ENCODE measurements around the gene NOTCH1.
A peak's percentile ranks its signal among the peaks of the same experiment; 100 is the strongest.

NOTCH1 gene

DNA sequence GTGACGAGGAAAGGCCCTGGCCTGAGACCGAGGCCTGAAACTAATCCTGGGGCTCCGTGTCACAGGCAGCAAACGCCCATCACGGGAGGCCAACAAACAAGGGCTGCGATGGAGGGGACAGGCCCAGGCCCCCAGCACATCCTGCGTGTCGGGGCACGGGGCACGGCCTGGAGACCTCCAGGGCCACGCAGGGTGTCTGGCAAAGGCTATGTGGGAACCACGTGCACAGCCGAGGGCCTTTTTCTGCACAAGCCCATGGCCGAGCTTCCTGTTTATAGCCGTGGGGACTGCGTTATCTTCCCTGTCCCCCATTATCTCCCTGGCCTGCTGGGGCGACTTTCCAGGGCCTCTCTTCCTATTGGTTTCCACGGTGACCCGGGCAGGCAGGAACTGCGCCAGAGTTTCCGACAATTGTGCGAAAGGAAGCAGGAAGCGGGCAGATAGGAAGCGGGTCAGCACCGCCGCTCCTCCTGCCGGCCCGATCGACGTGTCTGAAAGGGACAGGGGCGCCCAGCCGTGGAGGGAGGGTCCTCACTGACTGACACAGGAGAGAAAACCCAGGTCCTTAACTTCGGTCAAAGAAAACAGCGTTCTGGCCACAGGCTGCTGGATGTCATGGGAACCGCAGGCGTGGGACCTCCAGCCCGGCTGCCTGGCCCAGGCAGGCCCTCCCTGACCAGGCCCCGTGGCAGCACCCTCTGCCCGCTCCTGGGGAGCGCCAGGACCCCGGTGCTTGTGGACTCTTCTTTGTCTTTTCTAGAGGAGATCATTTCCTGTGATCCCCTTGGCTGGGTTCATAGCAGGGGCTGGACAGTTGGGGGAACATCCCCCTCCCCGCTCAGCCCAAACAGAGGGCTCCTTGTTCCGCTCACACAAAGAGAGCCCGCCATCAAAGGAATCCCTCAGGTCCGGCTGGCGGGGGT, 33.9 kb downstream of the NOTCH1 start:
- DNase-seq (ENCODE audit: low read depth) = peak; percentile 91
- peak overlapping the region; percentile 12 for H3K4me3 ChIP-seq (replicated peaks; ENCODE audit: low read depth, low read length)
- TF ChIP-seq, protein P1, sequence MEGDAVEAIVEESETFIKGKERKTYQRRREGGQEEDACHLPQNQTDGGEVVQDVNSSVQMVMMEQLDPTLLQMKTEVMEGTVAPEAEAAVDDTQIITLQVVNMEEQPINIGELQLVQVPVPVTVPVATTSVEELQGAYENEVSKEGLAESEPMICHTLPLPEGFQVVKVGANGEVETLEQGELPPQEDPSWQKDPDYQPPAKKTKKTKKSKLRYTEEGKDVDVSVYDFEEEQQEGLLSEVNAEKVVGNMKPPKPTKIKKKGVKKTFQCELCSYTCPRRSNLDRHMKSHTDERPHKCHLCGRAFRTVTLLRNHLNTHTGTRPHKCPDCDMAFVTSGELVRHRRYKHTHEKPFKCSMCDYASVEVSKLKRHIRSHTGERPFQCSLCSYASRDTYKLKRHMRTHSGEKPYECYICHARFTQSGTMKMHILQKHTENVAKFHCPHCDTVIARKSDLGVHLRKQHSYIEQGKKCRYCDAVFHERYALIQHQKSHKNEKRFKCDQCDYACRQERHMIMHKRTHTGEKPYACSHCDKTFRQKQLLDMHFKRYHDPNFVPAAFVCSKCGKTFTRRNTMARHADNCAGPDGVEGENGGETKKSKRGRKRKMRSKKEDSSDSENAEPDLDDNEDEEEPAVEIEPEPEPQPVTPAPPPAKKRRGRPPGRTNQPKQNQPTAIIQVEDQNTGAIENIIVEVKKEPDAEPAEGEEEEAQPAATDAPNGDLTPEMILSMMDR (IDR thresholded peaks at IDR 0.05; ENCODE audit: low read length, missing control alignments) = no peak

DNA sequence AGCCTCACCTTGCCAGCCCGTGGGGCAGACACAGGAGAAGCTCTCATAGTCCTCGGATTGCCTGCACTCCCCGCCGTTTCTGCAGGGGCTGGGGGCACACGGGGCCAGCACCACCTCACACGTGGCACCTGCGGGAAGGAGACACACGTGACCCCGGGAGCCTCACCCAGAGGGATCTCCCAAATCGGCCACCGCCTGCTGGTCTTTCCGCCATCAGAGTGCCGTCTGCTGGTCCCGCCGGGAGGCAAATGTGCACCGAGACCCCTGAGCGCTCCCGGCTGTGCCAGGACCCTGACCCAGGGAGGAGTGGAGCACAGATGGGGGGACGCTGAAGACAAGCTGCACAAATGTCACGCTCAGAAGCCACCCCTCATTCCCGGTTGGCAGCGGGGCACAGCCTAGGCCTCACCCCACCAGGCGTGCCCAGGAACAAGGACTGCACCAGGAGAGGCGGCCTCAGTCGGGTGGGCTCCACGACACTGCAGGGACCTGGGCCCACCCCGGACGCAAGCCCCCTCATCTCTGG, 34.6 kb downstream of the NOTCH1 start:
- TF ChIP-seq, protein P1 (IDR thresholded peaks at IDR 0.05; ENCODE audit: low read length, missing control alignments) = no peak
- no peak for DNase-seq (ENCODE audit: low read depth)
- no peak overlapping the region for H3K4me3 ChIP-seq (replicated peaks; ENCODE audit: low read depth, low read length)

- no peak for DNase-seq (ENCODE audit: low read depth)
- no peak overlapping the region for H3K4me3 ChIP-seq (replicated peaks; ENCODE audit: low read depth, low read length)
- TF ChIP-seq, protein P1 (IDR thresholded peaks at IDR 0.05; ENCODE audit: low read length, missing control alignments) = no peak
Observed at GRCh38 chr9:136510561-136510960, 35.3 kb downstream of the NOTCH1 start.

GRCh38 chr9:136509549-136509948, 36.3 kb downstream of the NOTCH1 start:
- TF ChIP-seq, protein P1 (IDR thresholded peaks at IDR 0.05; ENCODE audit: low read length, missing control alignments) = no peak
- no peak for DNase-seq (ENCODE audit: low read depth)
- no peak overlapping the region for H3K4me3 ChIP-seq (replicated peaks; ENCODE audit: low read depth, low read length)

GRCh38 chr9:136508729-136509500, 36.9 kb downstream of the NOTCH1 start:
- DNase-seq (ENCODE audit: low read depth) = no peak
- no peak overlapping the region for H3K4me3 ChIP-seq (replicated peaks; ENCODE audit: low read depth, low read length)
- TF ChIP-seq, protein P1 (IDR thresholded peaks at IDR 0.05; ENCODE audit: low read length, missing control alignments) = no peak

DNA sequence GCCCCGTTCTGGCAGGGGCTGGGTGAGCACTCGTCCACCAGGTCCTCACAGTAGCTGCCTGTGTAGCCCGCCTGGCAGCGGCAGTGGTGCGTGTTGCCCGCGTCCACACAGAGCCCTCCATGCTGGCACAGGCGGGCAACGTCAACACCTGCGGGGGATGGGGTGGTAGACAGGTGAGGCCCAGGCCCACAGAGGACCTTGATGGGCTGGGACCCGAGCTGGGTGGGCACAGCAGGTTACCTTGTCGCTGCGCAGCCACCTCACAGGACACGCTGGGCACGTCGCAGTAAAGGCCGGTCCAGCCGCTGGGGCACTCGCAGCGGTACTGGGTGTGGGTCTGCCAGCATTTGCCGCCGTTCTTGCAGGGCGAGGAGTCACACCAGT, 37.9 kb downstream of the NOTCH1 start:
- TF ChIP-seq, protein P1 (IDR thresholded peaks at IDR 0.05; ENCODE audit: low read length, missing control alignments) = no peak
- H3K4me3 ChIP-seq (replicated peaks; ENCODE audit: low read depth, low read length) = no peak overlapping the region
- DNase-seq (ENCODE audit: low read depth) = no peak
